Measurements from ENCODE around the gene DGKG. TPM values are rescaled to one million over a fixed set of nuclear protein-coding genes. Genes with fewer than 3 reads are reported as not detected.

The DGKG gene
- total and polyA plus RNA-seq, 2 of the 8 experiments (the other 6 are each of a cell fraction or from before 2014, with no cell fraction given): 0.30 to 0.48 TPM

DNA sequence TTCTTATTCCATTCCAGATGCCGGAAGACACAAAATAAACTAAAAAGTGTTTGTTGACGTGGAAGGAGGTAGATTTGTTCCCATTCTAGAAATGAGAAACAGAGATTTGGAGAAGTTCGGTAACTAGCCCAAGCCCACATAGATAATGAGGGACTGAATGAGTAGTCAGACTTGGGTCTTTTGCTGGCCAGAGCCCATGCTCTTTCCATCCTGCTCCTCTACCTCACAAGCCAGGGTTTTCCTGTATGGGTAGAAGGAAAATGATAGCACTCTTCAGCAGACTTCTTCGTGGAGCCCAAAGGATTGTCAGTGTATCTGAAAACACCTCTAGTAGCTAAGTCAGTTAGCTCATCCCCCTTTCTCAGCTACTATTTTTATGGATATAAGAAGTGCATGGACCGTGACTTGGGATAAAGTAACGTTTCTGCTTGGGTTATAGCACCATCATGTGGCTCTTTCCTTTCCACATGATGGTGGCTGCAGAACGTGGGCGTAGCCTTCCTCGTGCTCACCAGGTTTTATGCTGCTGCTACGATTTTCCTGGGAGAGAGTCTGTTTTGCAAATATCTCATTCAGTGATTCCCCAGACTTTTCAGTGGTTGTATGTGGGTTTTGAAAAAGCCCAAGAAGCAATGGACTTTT is 84.6 kb downstream of the DGKG start (continued):
- TF ChIP-seq NANOG (IDR thresholded peaks at IDR 0.05; ENCODE audit: insufficient read depth, low read depth, low read length, poor library complexity, severe bottlenecking): no peak
- peak; percentile 86 to 92 for TF ChIP-seq RAD21 (IDR thresholded peaks at IDR 0.05 in 1 of 2, conservative IDR thresholded peaks at IDR 0.05 in 1 of 2; ENCODE audit: low read depth in 2 of 2, low read length in 2 of 2)
- no peak for TF ChIP-seq JUND (IDR thresholded peaks at IDR 0.05; ENCODE audit: low read length)
- no peak for TF ChIP-seq FOSL1 (IDR thresholded peaks at IDR 0.05; ENCODE audit: insufficient read depth, low read depth, low read length)
- peak; percentile 26; the same call in 1 of the 2 replicates for TF ChIP-seq MAFK (IDR thresholded peaks at IDR 0.05; ENCODE audit: low read depth, low read length)
- TF ChIP-seq YY1 (IDR thresholded peaks at IDR 0.05; ENCODE audit: low read depth, low read length): 0 out of 2 replicates have a peak, but pooled peaks have one; percentile 21
- no peak for TF ChIP-seq ZNF274 (IDR thresholded peaks at IDR 0.05; ENCODE audit: borderline replicate concordance, extremely low read depth, low read length)
